ENCODE results near the gene CCDC3. TPM values are rescaled to one million over a fixed set of nuclear protein-coding genes. Genes with fewer than 3 reads are reported as not detected.

Gene CCDC3
- total RNA-seq, 2 donors from 2014 or later, result 0.19 TPM; not detected in 1

DNA sequence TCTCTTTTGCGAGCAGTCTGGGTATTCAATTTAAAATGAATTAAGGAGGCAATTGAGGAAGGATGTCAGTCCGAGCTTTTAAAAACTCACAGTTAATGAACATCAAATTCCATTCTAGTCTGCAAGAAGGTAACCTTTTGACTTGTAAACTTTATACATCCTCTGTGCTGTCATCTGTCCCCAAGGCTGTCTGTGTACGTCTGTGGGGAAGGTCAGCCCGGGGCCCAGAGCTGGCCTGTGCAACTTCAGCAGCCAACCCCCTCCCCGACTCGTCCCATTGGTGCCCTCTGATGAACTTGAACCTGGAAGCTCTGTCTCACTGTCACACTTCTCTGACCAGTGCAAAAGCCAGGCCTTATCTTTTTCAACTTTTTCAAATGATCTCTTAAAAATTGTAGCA, 80.3 kb downstream of the CCDC3 start:
- Mint-ChIP-seq H3K9me3 (no peaks in the 10 kb centered on the region), H3K27ac (no peak overlapping the region), H3K36me3 (no peaks in the 10 kb centered on the region)
- DNase-seq (ENCODE audit: low spot score in 2 of 2), result no peak
- ATAC-seq, result no peak

DNA sequence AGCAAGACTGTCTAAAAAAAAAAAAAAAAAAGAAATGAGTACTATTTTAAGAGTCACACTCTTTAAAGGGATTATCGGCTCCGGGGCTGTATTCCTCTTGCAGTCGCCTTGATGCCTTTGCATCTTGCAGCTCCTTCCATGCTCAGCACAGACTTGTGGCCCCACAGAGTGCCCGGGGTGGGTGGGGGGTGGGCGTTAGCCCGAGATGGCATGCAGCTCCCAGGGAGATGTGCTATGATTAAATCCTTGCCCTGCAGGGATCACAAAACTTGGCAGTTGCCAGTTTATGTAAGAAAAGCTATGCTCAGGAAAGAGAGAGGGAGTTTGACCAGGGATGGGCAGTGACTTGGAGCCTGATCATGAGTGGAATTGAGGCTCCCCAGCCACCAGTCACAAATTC, 81.9 kb downstream of the CCDC3 start:
- Mint-ChIP-seq H3K9me3 (no peaks in the 10 kb centered on the region), H3K27ac (no peak overlapping the region), H3K36me3 (no peaks in the 10 kb centered on the region)
- DNase-seq (ENCODE audit: low spot score in 2 of 2) (no peak), ATAC-seq (no peak)

DNA sequence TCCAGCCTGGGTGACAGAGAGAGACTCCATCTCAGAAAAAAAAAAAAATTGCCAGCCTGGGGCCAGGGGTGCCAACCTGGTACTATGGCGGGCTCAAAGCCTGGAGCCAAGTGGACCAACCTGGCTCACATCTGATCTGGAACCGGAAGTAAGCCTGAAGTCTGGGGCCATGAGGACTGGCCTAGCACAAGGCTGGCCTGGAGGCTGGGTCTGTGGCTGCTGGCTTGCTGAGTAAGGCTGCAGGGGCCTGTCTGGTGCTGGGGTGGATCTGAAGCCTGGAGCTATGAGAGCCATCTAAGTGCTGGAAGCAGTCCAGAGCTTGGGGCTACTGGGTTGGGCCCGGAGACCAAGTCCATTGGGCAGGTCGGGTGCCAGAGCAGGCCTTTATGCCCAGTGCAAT, 84.9 kb downstream of the CCDC3 start:
- H3K9me3 Mint-ChIP-seq, result peaks cover 0 to 9% of the 10 kb centered on the region in 2 donors
- ATAC-seq (no peak), DNase-seq (ENCODE audit: low spot score in 2 of 2) (no peak)
- no peak overlapping the region for H3K27ac Mint-ChIP-seq
- H3K36me3 Mint-ChIP-seq, result no peaks in the 10 kb centered on the region

DNA sequence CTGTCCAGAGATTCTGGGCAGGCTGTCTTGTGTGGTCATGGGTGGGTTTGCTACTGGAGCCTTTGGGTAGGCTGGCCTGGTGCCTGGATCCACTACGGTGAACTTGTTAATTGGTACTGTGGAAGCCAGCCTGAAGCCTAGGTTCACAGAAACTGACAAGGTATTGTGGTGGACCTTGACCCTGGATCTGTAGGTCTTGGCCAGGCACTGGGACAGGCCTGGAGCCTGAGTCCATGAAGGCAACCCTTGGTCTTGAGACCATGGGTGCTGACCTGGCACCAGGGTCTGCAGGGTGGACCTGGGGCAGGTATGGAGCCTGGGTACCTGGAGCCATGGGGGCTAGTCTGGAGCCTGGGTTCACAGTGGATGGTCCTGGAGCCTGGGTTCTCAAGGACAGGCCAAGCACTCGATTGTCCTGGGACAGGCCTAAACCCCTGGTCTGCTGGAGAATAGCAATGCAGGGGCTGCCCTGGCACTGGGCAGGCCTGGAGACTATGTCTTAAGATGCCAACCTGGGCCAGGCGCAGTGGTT, 85.8 kb downstream of the CCDC3 start:
- Mint-ChIP-seq H3K27ac (no peak overlapping the region), H3K9me3 (peaks cover 0 to 9% of the 10 kb centered on the region in 2 donors), H3K36me3 (no peaks in the 10 kb centered on the region)
- ATAC-seq (no peak), DNase-seq (ENCODE audit: low spot score in 2 of 2) (no peak)

DNA sequence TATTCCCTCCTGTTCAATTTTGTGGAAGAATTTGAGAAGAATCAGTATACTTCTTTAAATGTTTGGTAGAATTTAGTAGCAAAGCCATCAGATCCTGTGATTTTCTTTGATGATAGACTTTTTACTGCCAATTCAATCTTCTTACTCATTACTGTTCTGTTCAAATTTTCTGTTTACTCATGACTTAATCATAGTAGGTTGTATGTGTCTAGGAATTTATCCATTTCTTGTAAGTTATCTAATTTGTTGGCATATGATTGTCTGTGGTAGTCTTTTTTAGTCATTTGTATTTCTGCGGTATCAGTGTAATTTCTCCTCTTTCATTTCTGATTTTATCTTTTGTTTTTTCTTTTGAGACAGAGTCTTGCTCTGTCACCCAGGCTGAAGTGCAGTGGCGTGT, 87.4 kb downstream of the CCDC3 start:
- H3K27ac Mint-ChIP-seq, result no peak overlapping the region
- H3K36me3 Mint-ChIP-seq, result no peaks in the 10 kb centered on the region
- no peak for DNase-seq (ENCODE audit: low spot score in 2 of 2)
- peak in 1 of 2 donors; percentile 70 for ATAC-seq
- H3K9me3 Mint-ChIP-seq, result peaks cover 0 to 9% of the 10 kb centered on the region in 2 donors

DNA sequence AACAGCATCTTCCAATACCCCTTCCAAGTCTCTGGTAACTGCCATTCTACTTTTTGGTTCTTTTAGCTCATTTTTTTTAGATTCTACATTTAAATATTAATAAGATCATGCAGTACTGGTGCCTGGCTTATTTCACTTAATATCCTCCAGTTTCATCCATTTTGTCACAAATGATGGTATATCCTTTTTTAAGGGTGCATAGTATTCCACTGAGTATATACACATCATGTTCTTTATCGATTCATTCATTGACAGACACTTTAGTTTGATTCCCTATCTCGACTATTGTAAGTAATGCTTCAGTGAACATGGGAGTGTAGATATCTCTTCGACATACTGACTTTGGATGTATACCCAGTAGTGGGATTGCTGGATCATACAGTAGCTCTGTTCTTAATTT, 89.7 kb downstream of the CCDC3 start:
- DNase-seq (ENCODE audit: low spot score in 2 of 2), result no peak
- Mint-ChIP-seq H3K9me3 (peaks cover 0 to 9% of the 10 kb centered on the region in 2 donors), H3K27ac (no peak overlapping the region), H3K36me3 (no peaks in the 10 kb centered on the region)
- no peak for ATAC-seq

DNA sequence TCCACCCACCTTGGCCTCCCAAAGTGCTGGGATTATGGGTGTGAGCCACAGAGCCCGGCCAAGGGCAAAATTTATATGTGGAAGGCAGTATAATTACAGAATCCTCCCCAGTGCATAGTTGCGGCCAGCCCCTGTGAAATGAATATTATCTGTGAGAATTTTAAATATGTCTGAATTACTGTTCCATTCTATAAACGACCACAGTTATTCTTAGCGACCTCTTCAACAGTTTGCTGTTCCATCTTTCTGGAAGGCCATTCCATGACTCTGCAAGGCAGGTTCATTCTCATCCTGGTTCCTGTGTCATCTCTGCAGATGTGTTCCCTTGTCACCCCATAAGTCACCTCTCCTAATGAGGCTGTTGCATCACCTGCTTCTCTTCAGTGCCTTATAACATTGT, 90.7 kb downstream of the CCDC3 start:
- DNase-seq (ENCODE audit: low spot score in 2 of 2) (no peak), ATAC-seq (no peak)
- Mint-ChIP-seq H3K36me3 (no peaks in the 10 kb centered on the region), H3K27ac (no peak overlapping the region), H3K9me3 (peaks cover 0 to 9% of the 10 kb centered on the region in 2 donors)

DNA sequence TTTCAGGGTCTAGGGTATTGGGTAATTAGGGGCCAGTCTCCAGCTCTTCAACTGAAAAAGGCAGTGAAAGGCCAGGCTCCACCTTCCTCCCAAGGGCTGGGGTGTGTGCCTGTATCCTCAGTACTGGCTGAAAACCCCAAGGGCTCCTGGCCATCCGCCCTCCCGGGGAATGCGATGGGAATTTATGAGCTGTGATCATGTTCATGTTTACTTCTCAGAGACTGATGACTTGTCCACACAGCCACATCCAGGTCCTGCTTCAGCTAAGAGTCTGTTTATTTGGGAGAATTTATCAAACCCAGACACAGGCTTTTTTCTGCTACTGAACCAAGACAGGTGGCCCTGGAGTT, 91.7 kb downstream of the CCDC3 start:
- Mint-ChIP-seq H3K36me3 (no peaks in the 10 kb centered on the region), H3K9me3 (peaks cover 0 to 9% of the 10 kb centered on the region in 2 donors), H3K27ac (no peak overlapping the region)
- DNase-seq (ENCODE audit: low spot score in 2 of 2) (no peak), ATAC-seq (no peak)

DNA sequence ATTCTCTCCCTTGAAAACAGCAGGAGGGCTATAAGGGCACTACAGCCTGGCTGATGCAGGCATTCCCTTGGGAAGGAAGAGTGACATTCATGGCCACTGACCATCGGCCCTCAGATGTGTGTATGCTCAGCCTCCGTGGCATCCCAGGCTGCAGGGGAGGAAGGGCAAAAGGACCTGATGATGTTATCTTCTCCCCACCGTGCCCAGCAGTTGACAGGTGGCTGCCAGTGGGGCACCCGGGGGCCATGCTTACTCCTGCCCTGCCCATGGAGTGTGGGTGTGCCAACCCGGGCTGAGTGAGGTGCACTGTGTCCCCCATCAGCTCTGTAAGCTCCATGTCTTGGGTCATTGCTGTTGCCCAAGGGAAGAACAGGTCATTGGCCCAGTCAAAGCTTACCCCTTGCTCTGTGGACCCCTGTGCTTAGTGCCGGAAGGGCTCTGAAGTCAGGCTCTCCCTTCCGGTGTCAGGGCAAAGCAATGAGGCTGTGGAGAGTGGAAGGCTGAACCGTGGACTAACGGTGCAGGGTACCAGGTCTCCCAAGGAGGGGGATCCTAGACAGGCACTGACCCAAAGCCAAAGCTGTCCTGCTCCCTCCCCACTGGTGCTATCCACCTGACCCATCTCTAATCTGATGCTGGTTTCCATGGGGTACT, 92.2 kb downstream of the CCDC3 start:
- Mint-ChIP-seq H3K27ac (no peak overlapping the region), H3K9me3 (peaks cover 0 to 9% of the 10 kb centered on the region in 2 donors), H3K36me3 (no peaks in the 10 kb centered on the region)
- no peak for DNase-seq (ENCODE audit: low spot score in 2 of 2)
- ATAC-seq, result no peak

DNA sequence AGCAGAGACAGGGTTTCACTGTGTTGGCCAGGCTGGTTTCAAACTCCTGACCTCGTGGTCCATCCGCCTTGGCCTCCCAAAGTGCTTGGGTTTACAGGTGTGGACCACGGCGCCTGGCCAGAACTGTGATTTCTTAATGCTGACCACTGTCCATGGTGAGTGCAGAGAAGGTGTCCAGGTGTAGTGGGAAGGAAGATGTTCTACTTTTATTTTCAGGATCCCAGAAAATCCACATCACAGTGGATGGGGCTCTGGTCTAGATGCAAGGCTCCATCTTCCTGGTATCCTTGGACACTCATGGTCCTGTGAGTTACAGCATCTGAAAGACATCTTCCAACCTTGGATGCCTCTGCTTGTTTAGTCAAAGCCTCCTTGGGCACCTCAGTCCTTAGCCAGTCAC, 92.7 kb downstream of the CCDC3 start:
- no peak for DNase-seq (ENCODE audit: low spot score in 2 of 2)
- ATAC-seq, result no peak
- H3K36me3 Mint-ChIP-seq, result no peaks in the 10 kb centered on the region
- H3K27ac Mint-ChIP-seq, result no peak overlapping the region
- H3K9me3 Mint-ChIP-seq, result peaks cover 0 to 9% of the 10 kb centered on the region in 2 donors

DNA sequence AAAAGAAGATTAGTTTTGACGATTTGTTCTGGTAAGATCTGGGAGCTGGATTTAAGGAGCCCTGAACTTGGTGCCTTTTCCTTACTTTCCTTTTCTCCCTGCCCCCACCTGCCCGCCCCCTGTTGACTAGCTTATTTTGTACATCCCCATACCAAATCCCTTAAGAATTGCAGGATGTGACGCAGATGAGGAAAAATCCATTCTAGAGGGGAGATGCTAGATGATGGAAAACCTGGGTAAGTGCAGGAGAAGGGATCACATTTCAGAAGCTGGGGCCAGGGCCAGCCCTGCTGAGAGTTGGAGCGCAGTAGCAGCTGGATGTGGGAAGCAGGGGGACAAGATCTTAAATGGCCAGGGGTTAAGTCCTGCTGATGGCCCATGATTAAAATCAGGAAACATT, 93.9 kb downstream of the CCDC3 start:
- Mint-ChIP-seq H3K36me3 (no peaks in the 10 kb centered on the region), H3K9me3 (peaks cover 0 to 9% of the 10 kb centered on the region in 2 donors), H3K27ac (no peak overlapping the region)
- ATAC-seq, result no peak
- no peak for DNase-seq (ENCODE audit: low spot score in 2 of 2)

DNA sequence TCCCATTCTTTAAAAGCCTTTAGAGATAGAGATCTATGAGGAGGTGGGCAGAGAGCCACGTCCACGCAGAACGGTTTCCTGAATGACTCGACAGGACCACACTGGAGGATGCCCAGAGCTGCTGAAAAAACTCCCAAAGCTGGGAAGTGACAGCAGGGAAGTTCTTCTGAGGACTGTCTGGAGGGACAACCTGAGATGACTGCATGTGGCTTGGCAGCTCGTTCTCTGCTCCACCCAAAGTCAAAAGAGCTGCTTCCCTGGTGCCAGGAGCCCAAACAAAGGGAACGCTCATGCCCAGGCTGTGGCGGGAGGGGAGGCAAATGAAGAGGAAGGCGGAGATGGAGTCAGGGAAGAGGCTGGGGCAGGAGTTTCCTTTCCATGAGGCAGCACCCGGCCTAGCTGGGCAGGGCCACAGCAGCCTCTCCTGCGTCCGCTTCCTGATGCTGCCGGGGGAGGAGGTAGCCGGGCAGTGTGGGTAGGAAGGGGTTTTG, 95.4 kb downstream of the CCDC3 start:
- Mint-ChIP-seq H3K9me3 (no peaks in the 10 kb centered on the region), H3K36me3 (no peaks in the 10 kb centered on the region), H3K27ac (no peak overlapping the region)
- no peak for DNase-seq (ENCODE audit: low spot score in 2 of 2)
- ATAC-seq, result no peak

DNA sequence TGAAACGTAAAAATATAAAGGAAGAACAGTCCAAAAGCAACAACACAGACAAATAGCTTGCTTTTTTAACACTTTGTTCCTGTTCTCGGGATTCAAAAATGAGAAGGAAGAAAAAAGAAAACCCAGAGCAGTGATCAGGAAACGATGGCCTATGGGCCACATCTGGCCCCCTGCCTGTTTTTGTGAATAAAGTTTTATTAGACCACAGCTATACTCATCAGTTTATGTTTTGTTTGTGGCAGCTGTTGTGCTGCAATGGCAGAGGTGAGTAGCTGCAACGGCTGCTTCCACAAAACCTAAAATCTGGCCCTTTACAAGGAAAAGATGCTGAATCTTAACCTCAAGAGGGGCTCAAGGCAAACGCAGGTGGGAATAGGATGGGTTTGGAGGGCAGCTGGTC, 96.4 kb downstream of the CCDC3 start:
- Mint-ChIP-seq H3K9me3 (no peaks in the 10 kb centered on the region), H3K36me3 (no peaks in the 10 kb centered on the region), H3K27ac (no peak overlapping the region)
- DNase-seq (ENCODE audit: low spot score in 2 of 2) (no peak), ATAC-seq (no peak)

DNA sequence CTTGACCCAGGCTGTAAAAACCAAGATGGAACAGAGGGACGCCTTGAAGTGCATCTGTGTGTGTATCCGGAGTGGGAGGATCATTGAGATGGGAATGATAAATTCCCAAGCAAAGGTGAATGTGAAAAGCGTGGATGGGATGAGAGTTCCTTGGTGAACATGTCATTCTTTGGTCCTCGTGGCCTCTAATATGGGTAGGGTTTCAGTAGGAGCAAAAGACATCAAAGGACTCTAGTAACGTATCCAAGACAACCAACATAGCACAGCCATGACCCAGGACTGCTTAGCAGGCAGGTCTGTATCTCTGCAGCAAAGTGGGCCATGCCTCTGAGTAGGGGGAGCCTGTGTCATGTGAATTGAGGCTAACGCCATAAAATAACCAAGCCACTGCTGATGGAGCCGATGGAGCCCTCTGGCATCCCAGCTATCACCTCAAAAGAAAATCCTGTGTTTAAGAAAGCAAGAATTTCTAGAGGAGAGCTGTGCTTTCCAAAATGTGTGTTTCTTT, 98.6 kb downstream of the CCDC3 start:
- Mint-ChIP-seq H3K27ac (no peak overlapping the region), H3K36me3 (no peaks in the 10 kb centered on the region), H3K9me3 (no peaks in the 10 kb centered on the region)
- no peak for DNase-seq (ENCODE audit: low spot score in 2 of 2)
- no peak for ATAC-seq

DNA sequence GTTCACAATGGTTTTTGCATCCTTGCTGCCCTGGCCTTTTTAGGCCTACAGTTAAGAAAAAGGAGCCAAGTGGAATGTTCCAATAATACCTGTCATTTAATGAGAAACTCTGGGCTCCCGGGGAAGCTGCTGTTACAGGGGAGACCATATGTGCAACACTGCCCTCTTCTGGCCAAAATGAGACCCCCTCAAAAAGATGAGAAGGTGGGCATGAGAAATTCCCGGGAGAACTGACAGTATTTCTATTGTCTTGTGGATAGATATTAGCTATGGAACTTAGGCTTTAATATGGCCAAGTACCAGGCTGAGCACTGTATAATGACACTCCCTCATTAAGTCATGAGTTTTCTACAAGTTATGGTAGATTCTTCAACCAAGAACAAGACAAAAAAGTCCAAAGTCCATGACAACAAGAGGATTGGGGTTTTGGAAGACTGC, 99.4 kb downstream of the CCDC3 start:
- no peak for ATAC-seq

DNA sequence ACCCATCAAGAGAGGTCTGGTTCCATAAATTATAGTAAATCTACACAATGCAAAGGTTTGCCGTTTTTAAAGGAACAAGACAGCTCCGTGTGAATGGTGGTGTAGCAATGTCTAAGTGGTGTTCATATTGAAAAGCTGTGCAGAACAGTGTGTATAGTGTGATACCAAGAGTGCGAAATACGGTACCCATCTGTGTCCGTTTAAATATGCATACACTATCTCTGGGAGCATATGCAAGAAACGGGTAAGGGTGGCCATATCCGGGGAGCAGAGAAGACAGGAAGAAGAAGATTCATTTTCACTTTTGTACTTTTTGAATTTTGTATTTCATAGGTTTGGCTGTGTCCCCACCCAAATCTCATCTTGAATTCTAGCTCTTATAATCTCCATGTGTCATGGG, 102.0 kb downstream of the CCDC3 start:
- Mint-ChIP-seq H3K36me3 (peaks cover 0 to 3% of the 10 kb centered on the region in 2 donors), H3K9me3 (peaks cover 0 to 3% of the 10 kb centered on the region in 2 donors), H3K27ac (no peak overlapping the region)
- DNase-seq (ENCODE audit: low spot score in 2 of 2) (no peak), ATAC-seq (no peak)

More for the DNA sequence above, 99.4 kb downstream of the CCDC3 start:
- peak in 1 of 2 donors; percentile 60 for DNase-seq (ENCODE audit: low spot score in 2 of 2)
- Mint-ChIP-seq H3K27ac (no peak overlapping the region), H3K9me3 (no peaks in the 10 kb centered on the region), H3K36me3 (no peaks in the 10 kb centered on the region)

DNA sequence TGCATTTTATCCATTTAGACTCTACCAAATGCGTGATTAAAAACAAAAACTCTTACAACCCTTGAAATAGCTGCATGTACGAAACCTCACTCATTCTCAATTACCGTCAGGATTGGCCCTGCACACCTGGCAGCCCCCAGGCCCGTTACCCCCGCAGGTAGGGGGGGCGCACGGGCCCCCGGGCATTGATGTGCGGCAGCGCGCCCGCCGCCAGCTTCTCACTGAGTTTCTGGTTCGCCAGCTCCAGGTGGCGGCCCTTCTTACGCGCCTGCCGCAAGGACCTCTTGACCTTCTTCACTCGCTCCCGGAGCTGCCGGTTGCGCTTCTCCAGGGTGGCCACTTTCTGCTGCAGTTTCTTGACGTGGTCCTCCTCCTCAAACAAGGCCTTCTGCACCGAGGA, 103.2 kb downstream of the CCDC3 start:
- H3K9me3 Mint-ChIP-seq, result peaks cover 8 to 10% of the 10 kb centered on the region in 2 donors
- peaks cover 0 to 10% of the 10 kb centered on the region in 2 donors for H3K36me3 Mint-ChIP-seq
- ATAC-seq, result no peak
- H3K27ac Mint-ChIP-seq, result no peak overlapping the region
- DNase-seq (ENCODE audit: low spot score in 2 of 2), result no peak

DNA sequence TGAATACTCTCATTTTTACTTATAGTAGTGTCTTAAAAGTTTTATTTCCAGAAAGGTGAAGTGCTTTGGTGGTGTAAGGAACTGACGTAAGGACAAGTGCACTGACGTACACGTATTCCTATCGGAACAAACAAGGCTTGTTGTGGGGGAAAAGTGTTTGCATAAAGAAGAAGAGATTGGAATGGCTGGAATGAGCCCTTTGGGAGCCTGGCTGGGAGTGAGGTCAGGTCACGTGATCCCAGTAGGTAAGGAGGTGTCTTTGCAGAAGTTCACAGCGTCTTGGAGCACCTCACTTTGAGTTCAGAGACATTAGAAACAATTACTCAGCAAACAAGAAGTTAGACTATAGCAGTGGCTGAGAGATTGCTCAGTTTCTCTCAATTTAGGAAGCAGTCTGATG, 104.2 kb downstream of the CCDC3 start:
- no peak for ATAC-seq
- no peak overlapping the region for H3K27ac Mint-ChIP-seq
- peaks cover 13 to 17% of the 10 kb centered on the region in 2 donors for H3K9me3 Mint-ChIP-seq
- H3K36me3 Mint-ChIP-seq, result peaks cover 0 to 11% of the 10 kb centered on the region in 2 donors
- no peak for DNase-seq (ENCODE audit: low spot score in 2 of 2)

Data from activated naive CD4-positive, alpha-beta T cell treated with anti-CD3 and anti-CD28 coated beads, Interleukin-2, amount 50 U/mL, for 72 hours (primary cell).